OCI-LY3 (cell line): ENCODE data around the gene TFAP2A.
A peak's percentile ranks its signal among the peaks of the same experiment; 100 is the strongest.

ENCODE experiments used
- H2AFZ ChIP-seq: fragments of 200-600, 300-600 bp; shearing (Covaris generic); 2 replicates; pipeline ENCODE4 v1.6.0; 2014; ENCODE audit warnings: antibody characterized with exemption, low read depth, low read length
- H3K27ac ChIP-seq: fragments of 200-600, 300-600 bp; sonication (generic); 2 replicates; pipeline ENCODE4 v1.5.1; 2014; ENCODE audit warnings: mild to moderate bottlenecking, low read length, moderate library complexity, mixed read lengths
- H3K27me3 ChIP-seq: fragments of 200-600, 300-600 bp; sonication (generic); 2 replicates; pipeline ENCODE4 v1.6.1; 2014; ENCODE audit warnings: low read depth, low read length, mixed read lengths
- H3K36me3 ChIP-seq: fragments of 200-600, 300-600 bp; sonication (generic); replicated peaks from 2 replicates; pipeline ENCODE3; 2014; ENCODE audit warnings: low read depth, low read length, mixed read lengths
- H3K4me1 ChIP-seq: fragments of 300-600, 200-600 bp; sonication (generic); 2 replicates; pipeline ENCODE4 v1.6.1; 2014; ENCODE audit warnings: low read length, mixed read lengths
- H3K4me2 ChIP-seq: fragments of 200-600, 300-600 bp; sonication (generic); 2 replicates; pipeline ENCODE4 v1.6.1; 2014; ENCODE audit warnings: low read length, mixed read lengths
- H3K4me3 ChIP-seq: fragments of 300-600, 200-600 bp; sonication (generic); 2 replicates; pipeline ENCODE4 v1.5.1; 2014; ENCODE audit warnings: antibody characterized with exemption, mild to moderate bottlenecking, low read length, moderate library complexity
- H3K79me2 ChIP-seq: fragments of 300-600, 200-600 bp; shearing (Covaris generic); 2 replicates; pipeline ENCODE4 v1.6.1; 2014; ENCODE audit warnings: mild to moderate bottlenecking, low read length, mixed read lengths
- H3K9ac ChIP-seq: fragments of 300-600, 200-600 bp; shearing (Covaris generic); 2 replicates; pipeline ENCODE4 v1.6.0; 2014; ENCODE audit warnings: mild to moderate bottlenecking, low read length, moderate library complexity
- H3K9me3 ChIP-seq: fragments of 200-600, 300-600 bp; shearing (Covaris generic); 2 replicates; pipeline ENCODE4 v1.6.1; 2014; ENCODE audit warnings: low read length, mixed read lengths; ENCODE audit not compliant: insufficient read depth
- H4K20me1 ChIP-seq: fragments of 200-600, 300-600 bp; sonication (generic); 2 replicates; pipeline ENCODE4 v1.6.1; 2016; ENCODE audit warnings: low read length, mixed read lengths; ENCODE audit not compliant: insufficient read depth
- EZH2phosphoT487 ChIP-seq: fragments of 200-600 bp; shearing (Covaris generic); IDR thresholded peaks from 2 replicates; pipeline ENCODE4 v1.6.1; 2018; ENCODE audit warnings: antibody characterized with exemption, mixed run types, low read depth
- TF ChIP-seq, protein P1 (sequence below): fragments of 200-600, 300-600 bp; sonication (generic); IDR thresholded peaks from 2 replicates; pipeline ENCODE4 v1.5.1; 2014; ENCODE audit warnings: antibody characterized with exemption, low read length, low read depth

Gene TFAP2A

DNA sequence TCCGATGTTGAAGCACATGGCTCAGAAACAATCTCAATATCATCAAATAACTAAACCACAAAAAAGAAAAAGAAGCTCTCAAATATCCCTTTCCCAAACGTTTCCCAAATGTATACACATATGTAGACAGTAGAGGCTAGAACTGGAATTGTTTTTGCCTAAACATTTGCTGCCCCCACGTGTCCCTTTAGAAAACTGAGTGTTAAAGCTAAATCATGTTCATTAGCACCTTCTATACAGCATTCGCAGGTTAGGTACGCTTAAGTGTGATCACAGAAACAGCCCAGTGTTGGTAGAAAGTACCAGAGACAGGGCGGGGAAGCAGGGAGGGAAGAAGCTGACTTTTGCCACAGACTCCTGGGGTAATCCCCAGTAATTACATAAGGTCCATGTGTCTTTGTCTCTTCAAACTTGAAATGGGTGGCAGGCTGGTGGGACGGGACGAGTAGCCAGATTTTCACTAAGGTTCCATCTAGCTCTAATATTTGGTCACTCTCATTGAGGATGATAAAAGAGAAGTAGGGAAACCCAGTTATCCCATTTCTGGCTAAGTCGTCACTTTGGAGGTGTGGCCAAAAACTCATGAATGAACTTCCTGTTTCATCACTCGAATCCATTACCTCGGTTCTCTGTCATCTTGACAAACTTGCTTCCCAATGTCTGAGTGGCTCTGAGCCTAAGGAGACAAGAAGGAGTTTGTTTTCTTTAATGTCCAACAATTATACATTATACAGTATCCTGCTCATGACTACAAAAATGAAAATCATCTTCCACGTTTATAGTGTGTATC is 15.0 kb upstream of the TFAP2A start:
- Histone ChIP-seq H3K36me3 (no peaks in the 10 kb centered on the region), H3K79me2 (no peaks in the 10 kb centered on the region), H3K4me1 (peaks cover 15% of the 10 kb centered on the region), H3K4me2 (peak overlapping the region; percentile 97), H3K27me3 (no peaks in the 10 kb centered on the region), H3K4me3 (peak overlapping the region; percentile 90), H4K20me1 (no peaks in the 10 kb centered on the region), H3K9me3 (no peaks in the 10 kb centered on the region), H3K9ac (peak overlapping the region; percentile 78), H2AFZ (peak overlapping the region; percentile 100), H3K27ac (peak overlapping the region; percentile 54)
- TF ChIP-seq, protein P1, sequence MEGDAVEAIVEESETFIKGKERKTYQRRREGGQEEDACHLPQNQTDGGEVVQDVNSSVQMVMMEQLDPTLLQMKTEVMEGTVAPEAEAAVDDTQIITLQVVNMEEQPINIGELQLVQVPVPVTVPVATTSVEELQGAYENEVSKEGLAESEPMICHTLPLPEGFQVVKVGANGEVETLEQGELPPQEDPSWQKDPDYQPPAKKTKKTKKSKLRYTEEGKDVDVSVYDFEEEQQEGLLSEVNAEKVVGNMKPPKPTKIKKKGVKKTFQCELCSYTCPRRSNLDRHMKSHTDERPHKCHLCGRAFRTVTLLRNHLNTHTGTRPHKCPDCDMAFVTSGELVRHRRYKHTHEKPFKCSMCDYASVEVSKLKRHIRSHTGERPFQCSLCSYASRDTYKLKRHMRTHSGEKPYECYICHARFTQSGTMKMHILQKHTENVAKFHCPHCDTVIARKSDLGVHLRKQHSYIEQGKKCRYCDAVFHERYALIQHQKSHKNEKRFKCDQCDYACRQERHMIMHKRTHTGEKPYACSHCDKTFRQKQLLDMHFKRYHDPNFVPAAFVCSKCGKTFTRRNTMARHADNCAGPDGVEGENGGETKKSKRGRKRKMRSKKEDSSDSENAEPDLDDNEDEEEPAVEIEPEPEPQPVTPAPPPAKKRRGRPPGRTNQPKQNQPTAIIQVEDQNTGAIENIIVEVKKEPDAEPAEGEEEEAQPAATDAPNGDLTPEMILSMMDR: peak; percentile 71
- no peak for TF ChIP-seq EZH2phosphoT487

DNA sequence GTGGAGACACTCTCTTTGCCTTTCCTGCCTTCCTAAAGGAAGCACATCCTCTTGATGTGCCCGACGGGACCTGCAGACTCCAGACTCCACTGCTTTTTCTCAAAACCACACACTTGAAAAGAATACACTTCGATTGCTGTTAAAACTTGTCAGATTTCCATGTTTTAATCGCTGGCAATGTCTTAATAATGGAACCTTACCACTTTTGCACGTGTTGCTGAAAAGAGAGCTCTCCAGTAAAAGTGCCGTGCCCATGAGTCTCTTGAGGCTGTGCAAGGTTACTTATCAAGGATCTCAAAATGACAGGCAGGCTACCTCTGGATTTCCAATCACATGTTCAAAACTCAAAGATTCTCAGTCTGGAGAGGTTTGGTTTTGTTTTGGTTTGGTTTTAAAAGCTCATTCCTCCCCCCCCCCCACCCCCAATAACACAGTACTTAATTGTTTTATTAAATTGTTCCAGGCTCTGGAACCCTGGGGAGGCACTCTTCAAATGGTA is 12.0 kb upstream of the TFAP2A start:
- no peaks in the 10 kb centered on the region for H4K20me1 ChIP-seq
- TF ChIP-seq, protein P1: no peak
- no peak for TF ChIP-seq EZH2phosphoT487
- H3K9me3 ChIP-seq: no peaks in the 10 kb centered on the region
- no peaks in the 10 kb centered on the region for H3K36me3 ChIP-seq
- no peak overlapping the region for H3K9ac ChIP-seq
- no peak overlapping the region for H2AFZ ChIP-seq
- H3K27ac ChIP-seq: no peak overlapping the region
- H3K4me3 ChIP-seq: no peak overlapping the region
- H3K79me2 ChIP-seq: no peaks in the 10 kb centered on the region
- H3K4me2 ChIP-seq: no peak overlapping the region
- peaks cover 14% of the 10 kb centered on the region; the same call in 1 of the 2 replicates for H3K4me1 ChIP-seq
- H3K27me3 ChIP-seq: no peaks in the 10 kb centered on the region

DNA sequence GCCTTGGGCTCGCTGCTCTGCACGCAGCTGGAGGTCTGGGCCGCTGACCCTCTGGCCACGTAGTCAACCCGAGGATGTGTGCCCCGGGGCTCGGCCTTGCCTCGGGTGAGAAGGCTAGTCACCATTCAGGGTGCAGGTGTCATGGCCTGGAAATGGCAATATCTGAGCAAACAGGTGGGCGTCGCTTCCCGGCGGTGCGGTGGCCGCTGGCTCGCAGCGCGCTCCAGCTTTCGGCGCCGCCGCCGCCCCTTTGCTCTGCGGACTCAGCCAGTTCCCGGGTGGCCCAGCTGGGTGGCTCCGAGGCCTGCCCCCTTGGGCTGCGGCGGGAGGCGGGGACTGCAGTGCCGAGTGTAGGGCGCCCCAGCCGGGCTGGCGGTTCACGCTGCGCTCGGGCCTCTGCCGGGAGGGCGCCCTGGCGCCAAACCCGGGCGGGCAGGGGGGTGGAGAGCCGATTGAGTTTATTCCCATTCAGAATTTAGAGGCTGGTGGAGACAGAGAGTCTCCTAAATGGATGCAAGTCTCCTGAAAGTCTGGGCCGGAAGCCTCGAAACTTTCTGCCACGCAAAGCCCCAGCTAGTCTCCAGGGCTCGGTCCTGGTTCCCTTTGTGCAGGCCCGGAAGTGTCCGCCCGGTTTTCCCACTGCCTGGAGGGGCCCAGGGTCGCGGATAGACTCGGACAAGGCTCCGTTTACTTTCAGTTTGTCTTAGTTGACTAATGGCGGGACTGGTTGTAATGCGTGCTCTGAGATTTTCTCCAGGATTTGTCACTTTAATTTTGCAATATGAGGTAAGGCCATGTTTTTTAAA is 11.3 kb upstream of the TFAP2A start:
- Histone ChIP-seq H3K4me1 (peaks cover 14% of the 10 kb centered on the region; the same call in 1 of the 2 replicates), H3K9me3 (no peaks in the 10 kb centered on the region), H2AFZ (no peak overlapping the region), H3K36me3 (no peaks in the 10 kb centered on the region), H3K27ac (no peak overlapping the region), H3K9ac (no peak overlapping the region), H3K4me2 (no peak overlapping the region), H3K79me2 (no peaks in the 10 kb centered on the region), H3K27me3 (no peaks in the 10 kb centered on the region), H3K4me3 (no peak overlapping the region), H4K20me1 (no peaks in the 10 kb centered on the region)
- no peak for TF ChIP-seq EZH2phosphoT487
- TF ChIP-seq, protein P1: no peak
